HepG2 (cell line): ENCODE data around the gene IGLON5. TPM values are rescaled to one million over a fixed set of nuclear protein-coding genes. Genes with fewer than 3 reads are reported as not detected.

Source experiments
- E2F2 ChIP-seq: sonication (generic); formaldehyde crosslinking; IDR thresholded peaks from 2 replicates; pipeline ENCODE4 v1.4.0; 2020; ENCODE audit warnings: missing genetic modification reagents, borderline replicate concordance
- HOXD1 ChIP-seq: sonication (generic); formaldehyde crosslinking; IDR thresholded peaks from 2 replicates; pipeline ENCODE4 v1.5.0; 2020; ENCODE audit warnings: missing genetic modification reagents
- NCOR1 ChIP-seq: fragments of 200-600 bp; sonication (generic); IDR thresholded peaks from 2 replicates; pipeline ENCODE4 v1.7.0; 2017; ENCODE audit warnings: antibody characterized with exemption, low read length, borderline replicate concordance
- NR2F2 ChIP-seq: IDR thresholded peaks from 2 replicates; pipeline ENCODE4 v1.6.1; 2012; ENCODE audit warnings: low read depth, inconsistent platforms, borderline replicate concordance
- PITX1 ChIP-seq: sonication (generic); formaldehyde crosslinking; IDR thresholded peaks from 2 replicates; pipeline ENCODE4 v1.5.1; 2020; ENCODE audit warnings: mild to moderate bottlenecking, missing genetic modification reagents
- PRPF4 ChIP-seq: fragments of 200-400 bp; formaldehyde crosslinking; IDR thresholded peaks from 2 replicates; pipeline ENCODE4 v1.6.1; 2016; ENCODE audit warnings: low read length, low read depth; ENCODE audit not compliant: poor library complexity, severe bottlenecking
- THAP11 ChIP-seq: IDR thresholded peaks from 2 replicates; pipeline ENCODE4 v1.6.1; 2016; ENCODE audit warnings: missing biosample characterization, missing genetic modification reagents
- U2AF1 ChIP-seq: fragments of 200-400 bp; formaldehyde crosslinking; optimal IDR thresholded peaks from 2 replicates; pipeline ENCODE3; 2017; ENCODE audit warnings: mild to moderate bottlenecking, low read depth, low read length
- ZFP90 ChIP-seq: sonication (generic); formaldehyde crosslinking; IDR thresholded peaks from 2 replicates; pipeline ENCODE4 v1.8.0; 2022; ENCODE audit warnings: missing genetic modification reagents, mild to moderate bottlenecking, inconsistent platforms, borderline replicate concordance
- ZNF512B ChIP-seq: sonication (generic); formaldehyde crosslinking; IDR thresholded peaks from 2 replicates; pipeline ENCODE4 v1.5.1; 2020; ENCODE audit warnings: missing genetic modification reagents, mild to moderate bottlenecking, borderline replicate concordance
- ZNF546 ChIP-seq: sonication (generic); formaldehyde crosslinking; conservative IDR thresholded peaks from 2 replicates; pipeline ENCODE4 v1.8.1; 2023; ENCODE audit warnings: mild to moderate bottlenecking, missing genetic modification reagents
- ZNF577 ChIP-seq: sonication (generic); formaldehyde crosslinking; IDR thresholded peaks from 2 replicates; pipeline ENCODE4 v1.4.0; 2020; ENCODE audit warnings: mild to moderate bottlenecking, low read depth, missing genetic modification reagents, borderline replicate concordance
- ZNF790 ChIP-seq: sonication (generic); formaldehyde crosslinking; IDR thresholded peaks from 2 replicates; pipeline ENCODE4 v1.8.0; 2022; ENCODE audit warnings: missing genetic modification reagents, mild to moderate bottlenecking, borderline replicate concordance
- ZSCAN21 ChIP-seq: sonication (generic); formaldehyde crosslinking; IDR thresholded peaks from 2 replicates; pipeline ENCODE4 v1.8.0; 2022; ENCODE audit warnings: mild to moderate bottlenecking, missing genetic modification reagents, moderate library complexity, borderline replicate concordance
- ZSCAN25 ChIP-seq: sonication (generic); formaldehyde crosslinking; IDR thresholded peaks from 2 replicates; pipeline ENCODE4 v1.8.0; 2022; ENCODE audit warnings: mild to moderate bottlenecking, missing genetic modification reagents
- polyA plus RNA-seq, 8 experiments: library from polyadenylated mRNA; depleted of rRNA in 3 of 8; stranded (reverse) in 7 of 8; unstranded in 1 of 8; fragments of >200 nt; fragmentation: Illumina TruSeq in 4 of 8; extraction: Trizol in 4 of 8; gene quantifications; 2 replicates each; pipeline versions ENCODE4 v1.2.1 to v1.2.3, GENCODE V29; 2011 to 2016; ENCODE audit warnings: low read depth in 4 of 8, missing spikeins in 1 of 8, mixed read lengths in 1 of 8; ENCODE audit not compliant: insufficient read depth in 1 of 8
- total RNA-seq, 5 experiments: library from RNA; depleted of rRNA; stranded (reverse); fragments of >200 nt; fragmentation: Illumina TruSeq; extraction: Trizol; gene quantifications; 2 replicates each; pipeline ENCODE4 v1.2.3, GENCODE V29; 2016; ENCODE audit warnings: low read depth in 1 of 5
- TF ChIP-seq, protein P1 (sequence below): IDR thresholded peaks from 2 replicates; pipeline ENCODE4 v1.6.1; 2016; ENCODE audit warnings: low read depth, missing genetic modification reagents, missing compliant biosample characterization
- TF ChIP-seq, protein P2 (sequence below): sonication (generic); formaldehyde crosslinking; IDR thresholded peaks from 2 replicates; pipeline ENCODE4 v1.4.0; 2020; ENCODE audit warnings: missing genetic modification reagents

The IGLON5 gene
- total and polyA plus RNA-seq, 2 of the 13 experiments (the other 11 are each of a cell fraction or from before 2014, with no cell fraction given) = 0.04 to 5.7 TPM

DNA sequence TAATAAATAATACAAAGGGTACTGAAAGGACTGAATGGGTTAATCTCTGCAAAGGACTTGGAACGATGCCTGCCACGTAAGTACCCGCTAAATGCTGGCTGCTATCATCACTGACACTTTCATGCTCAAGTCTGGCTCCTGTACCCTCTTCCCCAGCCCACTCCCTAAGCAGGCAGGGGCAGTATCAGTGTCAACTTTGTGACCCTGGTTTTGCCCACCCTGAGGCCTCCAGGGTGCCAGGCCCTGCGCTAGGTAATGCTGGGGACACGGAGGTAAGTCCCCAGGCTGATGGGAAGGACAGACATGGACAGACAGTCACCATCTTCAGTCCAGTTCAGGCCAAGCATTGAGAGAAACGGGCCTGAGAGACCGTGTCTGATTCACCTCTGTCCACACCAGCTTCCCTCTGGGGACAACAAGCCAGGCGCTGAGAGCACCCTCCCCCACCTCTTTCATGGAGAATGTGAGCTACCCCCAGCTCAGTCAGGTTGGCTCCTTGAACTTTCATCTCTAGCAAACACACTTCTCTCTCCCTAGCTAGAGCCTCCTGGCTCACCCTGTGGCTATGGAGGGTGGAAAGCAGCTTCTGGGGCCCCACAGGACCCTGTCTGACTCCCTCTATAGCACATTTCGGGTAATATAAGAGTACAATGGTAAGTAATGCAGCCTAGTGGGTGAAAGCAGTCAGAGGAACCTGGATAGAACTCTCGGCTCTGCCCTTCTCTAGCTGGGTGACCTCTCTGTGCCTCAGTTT lies 53.9 kb downstream of the IGLON5 start (continued):
- TF ChIP-seq, protein P1, sequence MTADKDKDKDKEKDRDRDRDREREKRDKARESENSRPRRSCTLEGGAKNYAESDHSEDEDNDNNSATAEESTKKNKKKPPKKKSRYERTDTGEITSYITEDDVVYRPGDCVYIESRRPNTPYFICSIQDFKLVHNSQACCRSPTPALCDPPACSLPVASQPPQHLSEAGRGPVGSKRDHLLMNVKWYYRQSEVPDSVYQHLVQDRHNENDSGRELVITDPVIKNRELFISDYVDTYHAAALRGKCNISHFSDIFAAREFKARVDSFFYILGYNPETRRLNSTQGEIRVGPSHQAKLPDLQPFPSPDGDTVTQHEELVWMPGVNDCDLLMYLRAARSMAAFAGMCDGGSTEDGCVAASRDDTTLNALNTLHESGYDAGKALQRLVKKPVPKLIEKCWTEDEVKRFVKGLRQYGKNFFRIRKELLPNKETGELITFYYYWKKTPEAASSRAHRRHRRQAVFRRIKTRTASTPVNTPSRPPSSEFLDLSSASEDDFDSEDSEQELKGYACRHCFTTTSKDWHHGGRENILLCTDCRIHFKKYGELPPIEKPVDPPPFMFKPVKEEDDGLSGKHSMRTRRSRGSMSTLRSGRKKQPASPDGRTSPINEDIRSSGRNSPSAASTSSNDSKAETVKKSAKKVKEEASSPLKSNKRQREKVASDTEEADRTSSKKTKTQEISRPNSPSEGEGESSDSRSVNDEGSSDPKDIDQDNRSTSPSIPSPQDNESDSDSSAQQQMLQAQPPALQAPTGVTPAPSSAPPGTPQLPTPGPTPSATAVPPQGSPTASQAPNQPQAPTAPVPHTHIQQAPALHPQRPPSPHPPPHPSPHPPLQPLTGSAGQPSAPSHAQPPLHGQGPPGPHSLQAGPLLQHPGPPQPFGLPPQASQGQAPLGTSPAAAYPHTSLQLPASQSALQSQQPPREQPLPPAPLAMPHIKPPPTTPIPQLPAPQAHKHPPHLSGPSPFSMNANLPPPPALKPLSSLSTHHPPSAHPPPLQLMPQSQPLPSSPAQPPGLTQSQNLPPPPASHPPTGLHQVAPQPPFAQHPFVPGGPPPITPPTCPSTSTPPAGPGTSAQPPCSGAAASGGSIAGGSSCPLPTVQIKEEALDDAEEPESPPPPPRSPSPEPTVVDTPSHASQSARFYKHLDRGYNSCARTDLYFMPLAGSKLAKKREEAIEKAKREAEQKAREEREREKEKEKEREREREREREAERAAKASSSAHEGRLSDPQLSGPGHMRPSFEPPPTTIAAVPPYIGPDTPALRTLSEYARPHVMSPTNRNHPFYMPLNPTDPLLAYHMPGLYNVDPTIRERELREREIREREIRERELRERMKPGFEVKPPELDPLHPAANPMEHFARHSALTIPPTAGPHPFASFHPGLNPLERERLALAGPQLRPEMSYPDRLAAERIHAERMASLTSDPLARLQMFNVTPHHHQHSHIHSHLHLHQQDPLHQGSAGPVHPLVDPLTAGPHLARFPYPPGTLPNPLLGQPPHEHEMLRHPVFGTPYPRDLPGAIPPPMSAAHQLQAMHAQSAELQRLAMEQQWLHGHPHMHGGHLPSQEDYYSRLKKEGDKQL (CRISPR knock-in tag) = 0 out of 2 replicates have a peak, but pooled peaks have one; percentile 15
- no peak for TF ChIP-seq PITX1
- TF ChIP-seq ZSCAN21 = peak; percentile 61; the same call in 1 of the 2 replicates
- TF ChIP-seq NR2F2 = no peak
- TF ChIP-seq, protein P2, sequence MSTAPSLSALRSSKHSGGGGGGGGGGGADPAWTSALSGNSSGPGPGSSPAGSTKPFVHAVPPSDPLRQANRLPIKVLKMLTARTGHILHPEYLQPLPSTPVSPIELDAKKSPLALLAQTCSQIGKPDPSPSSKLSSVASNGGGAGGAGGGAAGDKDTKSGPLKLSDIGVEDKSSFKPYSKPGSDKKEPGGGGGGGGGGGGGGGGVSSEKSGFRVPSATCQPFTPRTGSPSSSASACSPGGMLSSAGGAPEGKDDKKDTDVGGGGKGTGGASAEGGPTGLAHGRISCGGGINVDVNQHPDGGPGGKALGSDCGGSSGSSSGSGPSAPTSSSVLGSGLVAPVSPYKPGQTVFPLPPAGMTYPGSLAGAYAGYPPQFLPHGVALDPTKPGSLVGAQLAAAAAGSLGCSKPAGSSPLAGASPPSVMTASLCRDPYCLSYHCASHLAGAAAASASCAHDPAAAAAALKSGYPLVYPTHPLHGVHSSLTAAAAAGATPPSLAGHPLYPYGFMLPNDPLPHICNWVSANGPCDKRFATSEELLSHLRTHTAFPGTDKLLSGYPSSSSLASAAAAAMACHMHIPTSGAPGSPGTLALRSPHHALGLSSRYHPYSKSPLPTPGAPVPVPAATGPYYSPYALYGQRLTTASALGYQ = no peak; the same call in 1 of the 2 replicates
- TF ChIP-seq ZSCAN25 (CRISPR knock-in tag) = peak; percentile 50; the same call in 1 of the 2 replicates
- no peak for TF ChIP-seq ZNF790 (CRISPR knock-in tag)
- peak; percentile 35; the same call in 1 of the 2 replicates for TF ChIP-seq NCOR1
- TF ChIP-seq ZNF577 = no peak
- TF ChIP-seq ZNF512B (CRISPR knock-in tag) = no peak
- TF ChIP-seq PRPF4 = peak; percentile 84
- peak; percentile 49; the same call in 1 of the 2 replicates for TF ChIP-seq THAP11 (CRISPR knock-in tag)
- TF ChIP-seq ZNF546 (CRISPR knock-in tag) = no peak
- peak; percentile 94; the same call in 1 of the 2 replicates for TF ChIP-seq ZFP90 (CRISPR knock-in tag)
- no peak for TF ChIP-seq HOXD1
- TF ChIP-seq U2AF1 = no peak
- no peak for TF ChIP-seq E2F2 (CRISPR knock-in tag)
